ENCODE data around the gene AQP9.
"Not testable (repeated sequence)": the region's sequence is repeated elsewhere in the genome, so short reads cannot be mapped to it uniquely, and the experiment has no call there.

The AQP9 gene

DNA sequence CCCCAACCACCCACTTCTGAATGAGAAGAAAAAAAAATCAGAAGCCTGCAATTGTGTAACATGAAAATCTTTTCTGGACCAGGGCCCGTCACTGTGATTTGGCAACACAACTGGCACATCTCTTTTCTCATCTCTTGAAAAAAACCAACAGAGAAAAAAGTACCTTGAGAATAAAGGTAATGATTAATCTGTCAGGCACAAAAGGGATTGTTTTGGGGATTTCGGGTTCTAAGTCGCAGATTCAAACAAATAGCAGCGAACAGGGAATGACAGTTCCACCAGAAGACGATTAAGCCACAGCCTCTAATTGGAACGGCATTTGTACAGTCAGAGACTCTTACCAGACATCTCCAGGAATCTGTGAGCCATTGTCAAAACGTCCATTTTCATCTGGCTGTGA, at the start of gene AQP9:
Gene AQP9, plus strand, starts transcription at position 276 of the 400 bp plus-strand sequence. CDS start 185 bp downstream, outside the sequence.
- DNase-seq (ENCODE audit: low read depth) = no peak

GRCh38 chr15:58095415-58095814, 42.8 kb upstream of the AQP9 start:
- no peak for DNase-seq (ENCODE audit: low read depth)

DNA sequence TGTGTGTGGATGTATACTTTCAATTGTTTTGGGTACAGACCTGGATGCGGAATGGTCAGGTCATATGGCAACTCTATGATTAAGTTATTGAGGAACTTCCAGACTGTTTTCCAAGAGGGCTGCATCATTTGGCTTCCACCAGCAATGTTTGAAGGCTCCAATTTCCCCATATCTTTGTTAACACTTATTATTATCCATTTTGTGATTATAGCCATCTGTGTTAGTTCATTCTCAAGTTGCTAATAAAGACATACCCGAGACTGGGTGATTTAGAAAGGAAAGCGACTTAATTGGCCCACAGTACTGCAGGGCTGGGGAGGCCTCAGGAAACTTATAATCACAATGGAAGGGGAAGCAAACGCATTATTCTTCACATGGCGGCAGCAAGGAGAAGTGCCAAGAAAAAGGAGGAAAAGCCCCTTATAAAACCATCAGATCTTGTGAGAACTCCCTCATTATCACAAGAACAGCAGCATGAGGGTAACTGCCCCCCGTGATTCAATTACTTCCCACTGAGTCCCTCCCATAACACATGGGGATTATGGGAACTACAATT, 41.6 kb upstream of the AQP9 start:
- no peak for DNase-seq (ENCODE audit: low read depth)

DNA sequence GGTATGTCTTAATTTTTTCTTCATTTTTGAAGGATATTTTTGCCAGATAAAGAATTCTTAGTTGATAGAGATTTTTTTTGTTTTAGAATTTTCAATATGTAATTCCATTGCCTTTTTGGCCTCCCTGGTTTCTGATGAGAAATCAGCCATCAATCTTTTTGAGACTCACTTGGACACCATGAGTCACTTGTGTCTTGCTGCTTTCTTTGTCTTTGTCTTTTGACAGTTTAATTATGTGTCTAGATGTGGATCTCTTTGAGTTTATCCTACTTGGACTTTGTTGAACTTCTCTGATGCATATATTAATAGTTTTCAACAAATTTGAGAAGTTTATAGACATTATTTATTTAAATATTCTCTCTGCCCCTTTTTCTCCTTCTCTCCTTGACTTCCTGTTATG, 34.7 kb upstream of the AQP9 start:
- no peak for DNase-seq (ENCODE audit: low read depth)

DNA sequence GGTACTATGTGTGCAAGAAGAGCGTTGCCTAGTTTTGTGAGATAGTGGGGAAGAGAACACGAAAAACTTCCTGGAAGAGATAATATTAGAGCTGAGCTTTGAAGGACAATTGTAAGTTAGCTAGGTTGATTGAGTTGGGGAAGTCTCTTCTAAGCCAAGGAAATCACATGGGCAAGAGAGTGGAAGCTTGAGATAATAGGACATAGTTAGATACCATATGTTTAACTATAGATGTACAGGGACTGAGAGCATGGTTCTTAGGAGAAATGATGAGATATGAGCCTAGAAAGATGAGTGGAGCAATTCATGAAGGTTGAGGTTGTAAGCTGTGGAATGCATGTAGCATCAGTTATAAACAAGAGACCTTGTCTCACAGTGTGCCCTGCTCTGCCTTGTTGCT, 30.1 kb upstream of the AQP9 start:
- no peak for DNase-seq (ENCODE audit: low read depth)

- DNase-seq (ENCODE audit: low read depth) = no peak
Observed at GRCh38 chr15:58109419-58109818, 28.8 kb upstream of the AQP9 start.

DNA sequence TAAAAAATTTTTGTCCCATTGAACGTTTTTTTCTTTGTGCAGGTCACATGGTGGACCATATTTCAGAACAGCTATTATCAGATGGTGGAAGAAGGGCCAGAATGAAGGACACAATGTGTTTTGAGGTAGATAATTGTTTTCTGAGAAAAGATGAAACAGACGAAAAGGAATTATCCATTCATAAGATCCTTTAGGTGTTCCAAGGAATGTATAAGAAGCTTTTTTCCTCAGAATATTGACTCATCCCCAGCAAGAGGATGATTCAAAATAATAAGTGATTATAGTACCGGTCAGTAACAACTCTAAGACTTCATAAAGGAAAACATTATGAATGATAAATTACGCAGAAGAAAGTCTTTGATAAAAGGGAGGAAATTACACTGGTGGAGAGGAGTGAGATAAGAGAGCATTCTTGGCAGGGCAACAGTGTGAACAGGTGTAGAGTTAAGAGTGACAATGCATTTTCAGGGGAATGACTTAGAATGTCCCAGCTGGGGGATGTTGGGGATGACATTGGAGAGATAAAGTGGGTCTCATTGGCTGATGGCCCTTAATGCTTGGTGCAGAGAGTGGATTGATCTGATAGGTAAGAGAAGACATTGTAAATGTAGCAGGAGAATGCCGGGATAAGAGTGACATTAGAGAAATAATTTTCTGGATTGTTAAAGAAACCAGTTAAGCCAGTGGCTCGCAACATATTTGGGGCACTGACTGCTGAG, 27.0 kb upstream of the AQP9 start:
- no peak for DNase-seq (ENCODE audit: low read depth)

DNA sequence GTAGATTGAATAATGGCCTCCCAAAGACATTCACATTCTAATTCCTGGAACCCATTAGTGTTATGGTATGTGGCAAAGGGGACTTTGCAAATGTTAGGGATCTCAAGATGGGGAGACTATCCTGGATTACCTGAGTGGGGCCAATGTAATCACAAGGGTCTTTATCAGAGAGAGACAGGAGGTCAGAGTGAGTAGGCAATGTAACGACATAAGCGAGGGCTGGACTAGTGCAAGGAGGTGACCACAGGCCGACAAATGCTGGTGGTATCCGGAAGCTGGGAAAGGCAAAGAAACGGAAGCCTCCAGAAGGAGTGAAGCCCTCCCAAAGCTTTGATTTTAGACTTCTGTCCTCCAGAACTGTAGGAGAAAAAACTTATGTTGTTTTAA, 26.5 kb upstream of the AQP9 start:
- no peak for DNase-seq (ENCODE audit: low read depth)

GRCh38 chr15:58113358-58113757, 24.8 kb upstream of the AQP9 start:
- not testable (repeated sequence) for DNase-seq (ENCODE audit: low read depth)

DNA sequence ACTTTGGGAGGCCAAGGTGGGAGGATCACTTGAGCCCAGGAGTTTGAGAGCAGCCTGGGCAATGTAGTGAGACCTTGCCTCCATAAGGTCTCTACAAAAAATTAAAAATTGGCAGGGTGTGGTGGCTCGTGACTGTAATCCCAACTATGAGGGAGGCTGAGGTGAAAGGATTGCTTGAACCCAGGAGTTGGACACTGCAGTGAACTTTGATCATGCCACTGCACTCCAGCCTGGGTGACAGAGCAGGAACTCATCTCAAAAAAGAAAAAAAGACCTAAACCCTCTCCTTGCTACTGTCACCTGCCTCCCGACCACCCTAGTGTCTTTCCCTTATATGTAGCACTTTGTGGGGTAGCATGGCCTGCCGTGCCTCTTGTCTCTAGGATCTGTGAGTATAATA, 23.8 kb upstream of the AQP9 start:
- no peak for DNase-seq (ENCODE audit: low read depth)

DNA sequence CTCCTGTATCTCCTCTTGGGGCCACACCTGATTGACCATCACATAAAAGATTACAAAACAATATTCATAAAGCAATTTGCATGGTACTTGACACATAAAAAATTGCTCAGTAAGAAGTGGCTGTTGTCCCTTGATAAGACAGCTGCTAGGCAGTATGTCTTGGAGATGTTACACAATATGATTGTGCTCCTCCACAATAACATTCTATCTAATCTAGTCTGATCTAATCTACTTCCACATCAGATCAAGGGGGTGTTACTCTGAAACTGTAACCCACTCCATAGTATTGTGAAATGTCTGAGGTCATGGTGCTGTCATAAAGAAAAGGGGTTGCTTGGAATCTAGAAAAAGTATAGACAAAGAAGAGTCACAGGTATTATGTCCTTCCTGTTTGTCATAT, 23.4 kb upstream of the AQP9 start:
- DNase-seq (ENCODE audit: low read depth) = no peak

GRCh38 chr15:58115692-58116091, 22.5 kb upstream of the AQP9 start:
- no peak for DNase-seq (ENCODE audit: low read depth)

- no peak for DNase-seq (ENCODE audit: low read depth)
Observed at GRCh38 chr15:58117619-58118018, 20.6 kb upstream of the AQP9 start.

- DNase-seq (ENCODE audit: low read depth) = no peak
Observed at GRCh38 chr15:58118272-58118671, 19.9 kb upstream of the AQP9 start.

GRCh38 chr15:58119016-58119415, 19.2 kb upstream of the AQP9 start:
- DNase-seq (ENCODE audit: low read depth) = no peak

DNA sequence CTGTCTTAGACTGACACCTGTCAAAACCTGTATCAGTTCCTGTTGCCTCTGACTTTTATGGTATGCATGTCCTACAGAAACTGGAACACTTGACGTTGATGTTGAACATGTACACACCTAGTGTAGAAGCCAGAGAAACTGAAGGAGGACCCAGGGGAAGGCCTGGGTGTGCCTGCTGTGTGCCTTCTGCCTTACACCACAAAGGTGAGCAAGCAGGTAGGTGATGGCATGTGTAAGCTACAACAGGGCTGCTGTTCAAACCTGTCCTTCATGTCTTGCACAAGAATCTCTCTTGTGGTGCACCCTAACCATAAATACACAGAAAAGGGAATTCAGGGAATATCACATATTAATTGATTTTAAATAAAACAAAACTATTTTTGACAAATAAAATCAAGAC, 13.6 kb upstream of the AQP9 start:
- DNase-seq (ENCODE audit: low read depth) = no peak

- DNase-seq (ENCODE audit: low read depth) = no peak
Observed at GRCh38 chr15:58125333-58125732, 12.8 kb upstream of the AQP9 start.

GRCh38 chr15:58134886-58135285, 3.3 kb upstream of the AQP9 start:
- DNase-seq (ENCODE audit: low read depth) = no peak

- DNase-seq (ENCODE audit: low read depth) = no peak
Observed at GRCh38 chr15:58135511-58136174, 2.5 kb upstream of the AQP9 start.

DNA sequence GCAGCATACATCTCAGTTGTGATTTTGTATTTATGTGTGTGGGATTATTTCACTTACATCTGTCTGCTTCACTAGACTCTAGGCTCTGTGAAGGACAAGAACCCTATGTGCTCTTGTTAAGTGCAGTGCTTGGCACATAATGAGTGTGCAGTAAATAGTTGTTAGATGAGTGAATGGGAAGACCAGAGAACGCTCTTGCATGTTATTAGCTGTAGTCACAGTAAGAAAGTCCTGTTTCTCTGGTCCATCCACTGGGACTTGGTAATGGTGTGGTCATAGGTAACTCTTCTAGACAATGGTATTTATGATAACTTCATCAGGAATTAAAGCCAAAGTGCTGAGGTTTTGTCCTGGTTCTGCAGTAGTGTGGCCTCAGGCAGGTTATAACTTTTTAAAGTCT, 1.4 kb upstream of the AQP9 start:
- DNase-seq (ENCODE audit: low read depth) = no peak

DNA sequence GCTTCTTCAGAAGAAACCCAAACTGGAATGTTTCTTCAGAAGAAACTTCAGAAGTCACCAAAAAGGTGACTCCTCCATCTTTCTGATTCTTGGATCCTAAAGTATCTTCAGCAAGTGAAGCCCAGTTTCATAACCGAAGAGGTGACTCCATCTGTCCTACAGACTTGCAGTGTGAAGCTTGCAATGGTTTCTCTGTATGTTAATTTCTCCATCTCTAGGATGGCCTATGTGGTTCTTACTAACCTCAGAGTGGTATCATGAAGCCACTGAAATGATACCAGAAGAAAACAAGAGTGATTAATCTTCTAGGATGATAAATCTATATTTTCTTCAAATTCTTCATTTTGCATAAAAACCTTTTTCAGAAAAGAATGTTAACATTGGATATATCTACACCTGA, 495 bp upstream of the AQP9 start:
- DNase-seq (ENCODE audit: low read depth) = no peak

GRCh38 chr15:58139276-58139988, 1.3 kb downstream of the AQP9 start:
- no peak for DNase-seq (ENCODE audit: low read depth)

DNA sequence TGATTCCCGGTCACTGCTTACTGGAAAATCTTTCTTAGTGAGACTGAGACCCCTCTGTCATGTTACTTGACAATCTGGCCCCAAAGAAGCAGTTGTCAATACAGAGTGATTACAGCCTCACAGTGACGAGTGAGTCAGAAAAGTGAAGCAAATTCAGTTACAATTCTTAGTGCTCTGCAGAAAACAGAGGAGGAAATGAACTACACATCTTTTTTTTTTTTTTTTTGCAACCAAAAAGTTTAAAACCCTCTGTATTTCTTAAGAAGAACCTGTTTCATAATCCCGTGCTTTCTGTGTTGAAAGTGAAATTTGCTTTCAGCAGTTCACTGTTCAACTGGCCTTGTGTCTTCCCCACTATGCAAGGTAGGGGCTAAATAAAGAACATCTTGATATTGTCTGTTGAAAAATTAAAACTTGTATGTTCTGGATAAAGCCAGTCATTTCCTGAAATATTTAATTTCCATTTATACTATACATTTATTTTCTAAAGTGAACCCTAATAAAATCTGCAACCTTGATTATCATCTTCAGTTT, 1.9 kb downstream of the AQP9 start:
- DNase-seq (ENCODE audit: low read depth) = no peak

All from stimulated activated CD8-positive, alpha-beta memory T cell treated with anti-CD3 and anti-CD28 coated beads, Interleukin-7, amount 100 ng/mL, for 24 hours (primary cell).